ENCODE measurements around the gene VPS37B.

The VPS37B gene

GRCh38 chr12:122869207-122869973 is 26.5 kb downstream of the VPS37B start:
- intact Hi-C loops (cut with DNase I): loop anchor here (10.0 kb wide), 2 partner anchors 75 to 365 kb away; partner anchors contain the start of genes MPHOSPH9 and MTRFR
- peak in 2 of 10 donors; percentile 9 to 55 for DNase-seq

- intact Hi-C loops (cut with DNase I): loop anchor here (10.0 kb wide), 2 partner anchors 74 to 366 kb away; partner anchors contain the start of genes MPHOSPH9 and MTRFR
- peak in 2 of 10 donors; percentile 12 to 62 for DNase-seq
Measured at GRCh38 chr12:122868471-122869177, 27.3 kb downstream of the VPS37B start.

GRCh38 chr12:122867691-122868461 is 28.0 kb downstream of the VPS37B start:
- DNase-seq: peak in 4 of 10 donors; percentile 41 to 89 (median 79)
- intact Hi-C loops (cut with DNase I): loop anchor here (10.0 kb wide), 2 partner anchors 73 to 367 kb away; partner anchors contain the start of genes MPHOSPH9 and MTRFR

GRCh38 chr12:122866950-122867607 is 28.8 kb downstream of the VPS37B start:
- DNase-seq: peak in 5 of 10 donors; percentile 6 to 84 (median 66)
- intact Hi-C loops (cut with DNase I): loop anchor here (10.0 kb wide), 2 partner anchors 72 to 368 kb away; partner anchors contain the start of genes MPHOSPH9 and MTRFR

GRCh38 chr12:122866379-122866778 is 29.5 kb downstream of the VPS37B start:
- DNase-seq: peak in 5 of 10 donors; percentile 23 to 84 (median 82)
- intact Hi-C loops (cut with DNase I): loop anchor here (10.0 kb wide), 2 partner anchors 72 to 368 kb away; partner anchors contain the start of genes MPHOSPH9 and MTRFR

- DNase-seq: peak in 5 of 10 donors; percentile 42 to 94 (median 88)
Measured at GRCh38 chr12:122865268-122866231, 30.4 kb downstream of the VPS37B start.

GRCh38 chr12:122864894-122865253 is 31.1 kb downstream of the VPS37B start:
- intact Hi-C loops (cut with DNase I): loop anchor here (5.0 to 10.0 kb wide), 3 partner anchors 70 to 370 kb away; partner anchors contain the start of genes MPHOSPH9 and MTRFR
- no peak for DNase-seq

More at GRCh38 chr12:122865268-122866231, 30.4 kb downstream of the VPS37B start:
- intact Hi-C loops (cut with DNase I): loop anchor here (10.0 kb wide), 2 partner anchors 71 to 369 kb away; partner anchors contain the start of genes MPHOSPH9 and MTRFR

- DNase-seq: peak in 4 of 10 donors; percentile 12 to 85 (median 46)
- intact Hi-C loops (cut with DNase I): loop anchor here (5.0 to 10.0 kb wide), 3 partner anchors 68 to 372 kb away; partner anchors contain the start of genes MPHOSPH9 and MTRFR
Measured at GRCh38 chr12:122862872-122863701, 32.8 kb downstream of the VPS37B start.

- intact Hi-C loops (cut with DNase I): loop anchor here (5.0 to 10.0 kb wide), 3 partner anchors 67 to 373 kb away; partner anchors contain the start of genes MPHOSPH9 and MTRFR
- DNase-seq: peak in 4 of 10 donors; percentile 7 to 86 (median 42)
Measured at GRCh38 chr12:122862110-122862634, 33.8 kb downstream of the VPS37B start.

GRCh38 chr12:122861587-122861970 is 34.3 kb downstream of the VPS37B start:
- DNase-seq: peak in 3 of 10 donors; percentile 14 to 67 (median 66)
- intact Hi-C loops (cut with DNase I): loop anchor here (5.0 to 10.0 kb wide), 3 partner anchors 67 to 373 kb away; partner anchors contain the start of genes MPHOSPH9 and MTRFR

- intact Hi-C loops (cut with DNase I): loop anchor here (5.0 to 10.0 kb wide), 3 partner anchors 66 to 374 kb away; partner anchors contain the start of genes MPHOSPH9 and MTRFR
- peak in 3 of 10 donors; percentile 16 to 79 (median 74) for DNase-seq
Measured at GRCh38 chr12:122860854-122861586, 34.9 kb downstream of the VPS37B start.

GRCh38 chr12:122860040-122860853 is 35.7 kb downstream of the VPS37B start:
- intact Hi-C loops (cut with DNase I): loop anchor here (5.0 to 10.0 kb wide), 3 partner anchors 65 to 375 kb away; partner anchors contain the start of genes MPHOSPH9 and MTRFR
- peak; percentile 80 to 98 (median 91) for DNase-seq

GRCh38 chr12:122859303-122860039 is 36.5 kb downstream of the VPS37B start:
- intact Hi-C loops (cut with DNase I): loop anchor here (5.0 to 10.0 kb wide), 3 partner anchors 65 to 375 kb away; partner anchors contain the start of genes MPHOSPH9 and MTRFR

More at GRCh38 chr12:122859303-122860039, 36.5 kb downstream of the VPS37B start:
- DNase-seq: peak in 4 of 10 donors; percentile 14 to 78 (median 66)
